ENCODE results near the gene CACNA1A. TPM values are rescaled to one million over a fixed set of nuclear protein-coding genes. Genes with fewer than 3 reads are reported as not detected.
A peak's percentile ranks its signal among the peaks of the same experiment; 100 is the strongest.

The CACNA1A gene
- total and polyA plus RNA-seq, 2 of the 13 experiments (the other 11 are each of a cell fraction or from before 2014, with no cell fraction given), result not detected

- Histone ChIP-seq H3K27ac (ENCODE audit: extremely low read length, insufficient read depth, low read length) (no peak overlapping the region), H3K4me1 (ENCODE audit: insufficient read depth, low read length) (no peaks in the 10 kb centered on the region), H3K4me3 (replicated peaks in 1 of 3; ENCODE audit: insufficient read depth in 1 of 3, low read depth in 2 of 3, low read length in 3 of 3) (no peak overlapping the region), H2AFZ (ENCODE audit: low read length) (no peak overlapping the region), H3K79me2 (ENCODE audit: insufficient read depth, low read length) (no peaks in the 10 kb centered on the region), H4K20me1 (ENCODE audit: insufficient read depth, low read length) (no peaks in the 10 kb centered on the region), H3K9ac (ENCODE audit: insufficient read depth, low read depth, low read length) (no peak overlapping the region), H3K4me2 (ENCODE audit: low read depth, low read length) (no peak overlapping the region), H3K27me3 (ENCODE audit: control insufficient read depth in 1 of 2, insufficient read depth in 2 of 2, low read length in 2 of 2) (peaks cover 1 to 3% of the 10 kb centered on the region in 2 experiments; a peak in 1 of 5 replicates), H3K36me3 (replicated peaks in 1 of 2; ENCODE audit: control insufficient read depth in 1 of 2, insufficient read depth in 2 of 2, low read length in 2 of 2) (no peaks in the 10 kb centered on the region), H3K9me3 (ENCODE audit: low read length) (no peaks in the 10 kb centered on the region)
- no TSS peak for BruUV-seq (replicated peaks)
- ATAC-seq, result no peak
- CTCF ChIA-PET (ENCODE audit: low intra/inter-chr PET ratio, low total read pairs), result no interaction called here
- no peak for DNase-seq (ENCODE audit: low spot score)
- in situ Hi-C loops (cut with HindIII; ENCODE audit: extremely low pct_ligation_motif_present, low pct_unique_long_range_greater_than_20kb), result no loop called here
- TF ChIP-seq RFX1 (IDR thresholded peaks at IDR 0.05), result peak; percentile 23; the same call in 1 of the 2 replicates
- TF ChIP-seq MED8 (CRISPR knock-in tag; IDR thresholded peaks at IDR 0.05; ENCODE audit: insufficient replicate concordance), result no peak
- POLR2A ChIA-PET, result no interaction called here
- intact Hi-C loops (cut with micrococcal nuclease; ENCODE audit: unreplicated experiment), result no loop called here
- WGBS (ENCODE audit: low lambda C conversion rate), result 31% methylated on average over 3 of the region's 3 CpGs
- no peak for FAIRE-seq
Observed at GRCh38 chr19:13291913-13292312, 214.4 kb downstream of the CACNA1A start.

DNA sequence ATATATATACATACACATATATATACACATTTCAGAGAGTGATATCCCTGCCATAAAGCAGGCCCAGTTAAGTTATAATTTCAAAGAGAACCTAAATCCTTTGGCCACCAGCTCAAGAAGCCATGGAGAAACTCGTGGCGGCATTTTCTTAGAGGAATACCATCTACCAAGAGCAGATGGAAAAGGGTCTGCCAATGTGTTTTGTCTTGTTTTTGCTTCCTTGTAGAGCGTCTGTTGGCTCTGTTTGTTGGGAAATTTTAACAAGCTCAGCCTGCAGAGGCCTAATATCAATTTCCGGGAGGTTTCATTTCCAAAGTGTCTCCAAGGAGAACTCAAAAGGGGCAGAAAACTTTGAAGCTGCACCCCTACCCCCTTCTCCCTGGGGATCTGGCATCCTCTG lies 215.5 kb downstream of the CACNA1A start:
- POLR2A ChIA-PET, result no interaction called here
- no peak overlapping the region for H3K4me3 ChIP-seq (replicated peaks in 1 of 3; ENCODE audit: insufficient read depth in 1 of 3, low read depth in 2 of 3, low read length in 3 of 3)
- no peak overlapping the region for H3K27ac ChIP-seq (ENCODE audit: extremely low read length, insufficient read depth, low read length)
- intact Hi-C loops (cut with micrococcal nuclease; ENCODE audit: unreplicated experiment), result no loop called here
- FAIRE-seq, result no peak
- H3K4me1 ChIP-seq (ENCODE audit: insufficient read depth, low read length), result no peaks in the 10 kb centered on the region
- H3K36me3 ChIP-seq (replicated peaks in 1 of 2; ENCODE audit: control insufficient read depth in 1 of 2, insufficient read depth in 2 of 2, low read length in 2 of 2), result no peaks in the 10 kb centered on the region
- H2AFZ ChIP-seq (ENCODE audit: low read length), result no peak overlapping the region
- H3K4me2 ChIP-seq (ENCODE audit: low read depth, low read length), result no peak overlapping the region
- no peaks in the 10 kb centered on the region for H4K20me1 ChIP-seq (ENCODE audit: insufficient read depth, low read length)
- no peak for DNase-seq (ENCODE audit: low spot score)
- WGBS (ENCODE audit: low lambda C conversion rate), result 26% methylated on average over 4 of the region's 4 CpGs
- ATAC-seq, result no peak
- CTCF ChIA-PET (ENCODE audit: low intra/inter-chr PET ratio, low total read pairs), result no interaction called here
- H3K27me3 ChIP-seq (ENCODE audit: control insufficient read depth in 1 of 2, insufficient read depth in 2 of 2, low read length in 2 of 2), result peaks cover 1 to 5% of the 10 kb centered on the region in 2 experiments; a peak in 2 of 5 replicates
- H3K79me2 ChIP-seq (ENCODE audit: insufficient read depth, low read length), result no peaks in the 10 kb centered on the region
- no TSS peak for BruUV-seq (replicated peaks)
- H3K9ac ChIP-seq (ENCODE audit: insufficient read depth, low read depth, low read length), result no peak overlapping the region
- in situ Hi-C loops (cut with HindIII; ENCODE audit: extremely low pct_ligation_motif_present, low pct_unique_long_range_greater_than_20kb), result no loop called here
- TF ChIP-seq CEBPB (IDR thresholded peaks at IDR 0.05; ENCODE audit: borderline replicate concordance, low read depth, low read length) (no peak), HES4 (CRISPR knock-in tag; IDR thresholded peaks at IDR 0.05; ENCODE audit: borderline replicate concordance) (no peak), ZNF773 (CRISPR knock-in tag; IDR thresholded peaks at IDR 0.05; ENCODE audit: borderline replicate concordance) (no peak), ERF (CRISPR knock-in tag; IDR thresholded peaks at IDR 0.05) (no peak), MBNL3 (CRISPR knock-in tag; conservative IDR thresholded peaks at IDR 0.05) (no peak), ZNF543 (CRISPR knock-in tag; IDR thresholded peaks at IDR 0.05) (no peak), THYN1 (CRISPR knock-in tag; IDR thresholded peaks at IDR 0.05; ENCODE audit: borderline replicate concordance, low read depth) (no peak), ASH2L (IDR thresholded peaks at IDR 0.05; ENCODE audit: insufficient read length, low read depth, low read length) (no peak), FOXP1 (IDR thresholded peaks at IDR 0.05) (no peak), FOXP1 (CRISPR knock-in tag; IDR thresholded peaks at IDR 0.05) (no peak), DNMT1 (CRISPR knock-in tag; IDR thresholded peaks at IDR 0.05) (no peak), ATF7 (IDR thresholded peaks at IDR 0.05) (no peak), ATF7 (CRISPR knock-in tag; IDR thresholded peaks at IDR 0.05) (no peak), BCL3 (CRISPR knock-in tag; IDR thresholded peaks at IDR 0.05) (no peak), ZMYM4 (CRISPR knock-in tag; IDR thresholded peaks at IDR 0.05) (no peak)
- TF ChIP-seq, protein P1, sequence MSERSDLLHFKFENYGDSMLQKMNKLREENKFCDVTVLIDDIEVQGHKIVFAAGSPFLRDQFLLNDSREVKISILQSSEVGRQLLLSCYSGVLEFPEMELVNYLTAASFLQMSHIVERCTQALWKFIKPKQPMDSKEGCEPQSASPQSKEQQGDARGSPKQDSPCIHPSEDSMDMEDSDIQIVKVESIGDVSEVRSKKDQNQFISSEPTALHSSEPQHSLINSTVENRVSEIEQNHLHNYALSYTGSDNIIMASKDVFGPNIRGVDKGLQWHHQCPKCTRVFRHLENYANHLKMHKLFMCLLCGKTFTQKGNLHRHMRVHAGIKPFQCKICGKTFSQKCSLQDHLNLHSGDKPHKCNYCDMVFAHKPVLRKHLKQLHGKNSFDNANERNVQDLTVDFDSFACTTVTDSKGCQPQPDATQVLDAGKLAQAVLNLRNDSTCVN (CRISPR knock-in tag; IDR thresholded peaks at IDR 0.05; ENCODE audit: borderline replicate concordance), result no peak
- no peaks in the 10 kb centered on the region for H3K9me3 ChIP-seq (ENCODE audit: low read length)

Measured in HepG2 (cell line).